HG02798 (cell line): ENCODE measurements around the gene SDK2.

Source experiments
- ATAC-seq: cut with Tn5 transposase; IDR thresholded peaks from one replicate; pipeline ENCODE4 v1.9.1; 2021; ENCODE audit warnings: mild to moderate bottlenecking; ENCODE audit not compliant: unreplicated experiment, poor library complexity

The SDK2 gene

GRCh38 chr17:73387746-73388577 is 256.3 kb downstream of the SDK2 start:
- ATAC-seq = no peak

- ATAC-seq = no peak
Measured at GRCh38 chr17:73386561-73386960, 257.7 kb downstream of the SDK2 start.

- no peak for ATAC-seq
Measured at GRCh38 chr17:73384926-73385325, 259.3 kb downstream of the SDK2 start.

GRCh38 chr17:73380439-73381106 is 263.7 kb downstream of the SDK2 start:
- no peak for ATAC-seq

GRCh38 chr17:73379826-73380225 is 264.4 kb downstream of the SDK2 start:
- no peak for ATAC-seq

GRCh38 chr17:73378974-73379470 is 265.2 kb downstream of the SDK2 start:
- no peak for ATAC-seq

- ATAC-seq = no peak
Measured at GRCh38 chr17:73376636-73377035, 267.6 kb downstream of the SDK2 start.

- ATAC-seq = no peak
Measured at GRCh38 chr17:73376152-73376551, 268.1 kb downstream of the SDK2 start.

- no peak for ATAC-seq
Measured at GRCh38 chr17:73371836-73372235, 272.4 kb downstream of the SDK2 start.

GRCh38 chr17:73371285-73371684 is 273.0 kb downstream of the SDK2 start:
- ATAC-seq = no peak

GRCh38 chr17:73369817-73370490 is 274.3 kb downstream of the SDK2 start:
- peak; percentile 65 for ATAC-seq

GRCh38 chr17:73369111-73369521 is 275.1 kb downstream of the SDK2 start:
- ATAC-seq = no peak

GRCh38 chr17:73368085-73368631 is 276.1 kb downstream of the SDK2 start:
- no peak for ATAC-seq

GRCh38 chr17:73365906-73366623 is 278.2 kb downstream of the SDK2 start:
- ATAC-seq = no peak

- ATAC-seq = no peak
Measured at GRCh38 chr17:73365301-73365874, 278.9 kb downstream of the SDK2 start.

GRCh38 chr17:73364155-73364522 is 280.1 kb downstream of the SDK2 start:
- ATAC-seq = no peak

GRCh38 chr17:73363442-73364154 is 280.6 kb downstream of the SDK2 start:
- ATAC-seq = no peak

GRCh38 chr17:73362697-73363096 is 281.5 kb downstream of the SDK2 start:
- no peak for ATAC-seq
